Endothelial cell of umbilical vein (primary cell): ENCODE measurements around the gene GUCA1A. TPM values are rescaled to one million over a fixed set of nuclear protein-coding genes. Genes with fewer than 3 reads are reported as not detected.
A peak's percentile ranks its signal among the peaks of the same experiment; 100 is the strongest.

Experiments used
- BruUV-seq: library from RNA; stranded (reverse); fragments of 400-500 nt; replicated peaks from 2 replicates; lab custom pipeline; 2021; lab: Mats Ljungman, UMichigan
- CTCF ChIA-PET: fragments of 300-600, 350-600 bp; sonication (Branson Sonifier 250); formaldehyde crosslinking; loops from one replicate; lab custom pipeline; 2021; ENCODE audit warnings: antibody characterized with exemption, inconsistent platforms; lab: Charles Lee
- POLR2A ChIA-PET: fragments of 300-600, 350-600 bp; sonication (Branson Sonifier 250); formaldehyde crosslinking; loops from one replicate; lab custom pipeline; 2021; ENCODE audit warnings: antibody characterized with exemption, inconsistent platforms; lab: Charles Lee
- DNase-seq: peaks from one replicate; pipeline ENCODE4 v3.0.0-alpha.2; 2011; ENCODE audit warnings: low read depth, low spot score
- FAIRE-seq: peaks from 2 replicates; lab custom pipeline; 2011; peaks lifted over from hg19 to GRCh38; lab: Jason Lieb, UNC
- H2AFZ ChIP-seq: 2 replicates; pipeline ENCODE4 v1.6.0; 2012; ENCODE audit warnings: low read depth, low read length, control low read depth, inconsistent platforms
- H3K27ac ChIP-seq: 2 replicates; pipeline ENCODE4 v1.5.1; 2011; ENCODE audit warnings: low read depth, mild to moderate bottlenecking, control low read depth, low read length, moderate library complexity; ENCODE audit not compliant: insufficient read depth
- H3K27me3 ChIP-seq, 2 experiments: 2 replicates each; pipeline versions ENCODE4 v1.6.0 to v1.6.1; 2011; ENCODE audit warnings: low read length in 2 of 2, mixed read lengths in 1 of 2; ENCODE audit not compliant: control insufficient read depth in 2 of 2, insufficient read depth in 2 of 2
- H3K36me3 ChIP-seq, 2 experiments: 2 replicates in 1 of 2; 3 replicates in 1 of 2; pipeline ENCODE4 v1.5.1; 2011; ENCODE audit warnings: low read length in 2 of 2, mild to moderate bottlenecking in 1 of 2, moderate library complexity in 1 of 2; ENCODE audit not compliant: control insufficient read depth in 2 of 2, insufficient read depth in 2 of 2; ENCODE audit errors: extremely low read depth in 1 of 2
- H3K4me1 ChIP-seq: 3 replicates; pipeline ENCODE4 v1.5.1; 2011; ENCODE audit warnings: mild to moderate bottlenecking, low read length; ENCODE audit not compliant: control insufficient read depth, insufficient read depth; ENCODE audit errors: extremely low read depth
- H3K4me2 ChIP-seq: 2 replicates; pipeline ENCODE4 v1.6.1; 2011; ENCODE audit warnings: low read length, control low read depth, mixed read lengths; ENCODE audit not compliant: insufficient read depth
- H3K4me3 ChIP-seq, 3 experiments: fragments of 200-600 bp in 1 of 3; sonication (generic), shearing (Covaris generic) in 1 of 3; replicated peaks in 1 of 3; 2 replicates each; pipeline ENCODE4 v1.5.1; 2011 to 2016; ENCODE audit warnings: control low read depth in 3 of 3, low read length in 3 of 3, mild to moderate bottlenecking in 2 of 3, inconsistent platforms in 1 of 3, low read depth in 1 of 3, moderate library complexity in 1 of 3; ENCODE audit not compliant: insufficient read depth in 1 of 3
- H3K79me2 ChIP-seq: 2 replicates; pipeline ENCODE4 v1.6.0; 2012; ENCODE audit warnings: low read length, inconsistent platforms; ENCODE audit not compliant: control insufficient read depth, insufficient read depth
- H3K9ac ChIP-seq: replicated peaks from 2 replicates; pipeline ENCODE3; 2011; ENCODE audit warnings: low read length, control low read depth; ENCODE audit not compliant: insufficient read depth; ENCODE audit errors: extremely low read depth
- H3K9me1 ChIP-seq: replicated peaks from 3 replicates; pipeline ENCODE4 v1.6.0; 2011; ENCODE audit warnings: mild to moderate bottlenecking, low read length; ENCODE audit not compliant: control insufficient read depth, insufficient read depth; ENCODE audit errors: extremely low read depth
- H3K9me3 ChIP-seq: replicated peaks from 2 replicates; pipeline ENCODE4 v1.5.1; 2012; ENCODE audit warnings: low read length, inconsistent platforms; ENCODE audit not compliant: control insufficient read depth, insufficient read depth
- H4K20me1 ChIP-seq: replicated peaks from 2 replicates; pipeline ENCODE3; 2011; ENCODE audit warnings: mild to moderate bottlenecking, low read length; ENCODE audit not compliant: control insufficient read depth, insufficient read depth; ENCODE audit errors: extremely low read depth
- GATA2 ChIP-seq: IDR thresholded peaks from 2 replicates; pipeline ENCODE4 v1.7.0; 2011; ENCODE audit warnings: low read depth, mild to moderate bottlenecking, moderate library complexity, mixed read lengths, low read length; ENCODE audit not compliant: insufficient read length, insufficient read depth
- MYC ChIP-seq: IDR thresholded peaks from one replicate; pipeline ENCODE4 v1.6.1; 2011; ENCODE audit warnings: mild to moderate bottlenecking, low read depth, low read length
- POLR2A ChIP-seq: IDR thresholded peaks from 2 replicates; pipeline ENCODE4 v1.6.1; 2012; ENCODE audit warnings: low read depth, mild to moderate bottlenecking, control low read depth, low read length
- POLR2AphosphoS5 ChIP-seq: IDR thresholded peaks from 2 replicates; pipeline ENCODE4 v1.6.1; 2012; ENCODE audit warnings: low read depth, mild to moderate bottlenecking, control low read depth, low read length, moderate library complexity; ENCODE audit not compliant: insufficient read depth
- dilution Hi-C: fragments of 300-500 bp; cut with MboI; formaldehyde crosslinking; loops from one replicate; pipeline ENCODE4 v1.15.0; 2019; ENCODE audit warnings: low sequenced_read_pairs; ENCODE audit not compliant: extremely low pct_ligation_motif_present
- intact Hi-C: fragments of 100-400 bp; cut with micrococcal nuclease; formaldehyde crosslinking; loops from one replicate; pipeline ENCODE4 v1.10.0; 2022
- polyA plus RNA-seq, 4 experiments: library from polyadenylated mRNA; depleted of rRNA in 3 of 4; stranded (reverse) in 3 of 4; unstranded in 1 of 4; fragments of >200 nt; gene quantifications; 2 replicates each; pipeline versions ENCODE4 v1.2.1 to v1.2.3, GENCODE V29; 2011 to 2012; ENCODE audit warnings: missing spikeins in 1 of 4
- total RNA-seq: library from RNA; stranded (reverse); gene quantifications from 2 replicates; pipeline ENCODE4 v1.2.3, GENCODE V29; 2021
- TF ChIP-seq, protein P1 (sequence below): IDR thresholded peaks from 2 replicates; pipeline ENCODE4 v1.6.1; 2011; ENCODE audit not compliant: insufficient read depth, insufficient read length

Gene GUCA1A
- total and polyA plus RNA-seq, 2 donors (not counting 3 experiments of a cell fraction or from before 2014, with no cell fraction given) = 0.04 to 0.22 TPM

DNA sequence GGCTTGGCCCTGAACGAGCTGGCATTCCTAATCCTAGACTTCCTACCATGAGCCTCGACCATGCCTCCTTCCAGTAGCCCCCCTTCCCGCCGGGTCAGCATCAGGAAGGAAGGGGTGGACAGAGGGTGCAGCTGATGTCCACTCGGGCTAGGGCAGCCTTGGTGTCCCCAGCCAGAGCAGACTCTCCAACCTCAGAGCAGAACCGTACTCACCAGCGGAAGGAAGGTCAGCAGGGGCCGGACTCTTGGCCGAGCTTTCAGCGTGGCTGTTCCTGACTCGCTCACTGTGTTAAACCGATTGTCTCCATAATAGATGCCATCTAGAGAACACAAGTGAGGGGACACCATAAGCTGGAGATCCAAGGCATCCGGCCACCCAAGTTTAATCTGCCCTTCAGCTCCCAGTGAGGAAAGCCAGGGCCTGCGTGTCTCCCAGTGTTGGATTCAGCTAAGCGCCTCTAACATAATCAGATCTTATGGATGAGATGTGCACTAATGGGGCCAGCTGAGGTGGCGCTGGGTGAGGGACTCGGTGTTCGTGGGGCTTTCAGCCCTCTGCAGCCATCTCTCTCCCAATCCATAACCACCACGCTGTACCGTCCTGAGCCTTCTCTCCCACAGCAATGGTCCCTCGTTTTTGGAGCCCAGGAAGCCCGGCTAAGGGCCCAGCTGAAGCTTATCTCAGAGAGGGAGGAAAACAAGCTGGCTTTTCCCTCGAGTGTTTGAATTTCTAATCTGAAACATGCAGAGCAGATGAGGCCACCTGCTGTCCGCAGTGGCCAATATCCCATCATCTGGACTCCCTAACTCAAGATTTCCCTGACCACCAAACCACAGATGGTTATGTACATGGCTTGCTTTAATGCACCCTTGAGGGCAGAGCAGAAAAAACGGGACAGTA, 44.5 kb upstream of the GUCA1A start:
- intact Hi-C loops = no loop called here
- peaks cover 15% of the 10 kb centered on the region for H3K4me1 ChIP-seq
- DNase-seq (peak; percentile 53), FAIRE-seq (peak; percentile 95)
- H2AFZ ChIP-seq = peak overlapping the region; percentile 3
- dilution Hi-C loops = no loop called here
- no peak overlapping the region for H3K27ac ChIP-seq
- CTCF ChIA-PET = interaction anchor here (0.7 to 5.4 kb wide), 10 partner anchors 8 to 419 kb away, joined by 3 to 31 read pairs (median 4); no protein-coding TSS in a partner anchor
- H3K79me2 ChIP-seq = no peaks in the 10 kb centered on the region
- no peaks in the 10 kb centered on the region for H3K27me3 ChIP-seq
- no TSS peak for BruUV-seq
- no peak overlapping the region for H3K9ac ChIP-seq
- no peaks in the 10 kb centered on the region for H3K36me3 ChIP-seq
- H3K9me3 ChIP-seq = no peaks in the 10 kb centered on the region
- no peaks in the 10 kb centered on the region for H4K20me1 ChIP-seq
- no peak overlapping the region for H3K4me2 ChIP-seq
- POLR2A ChIA-PET = no interaction called here
- H3K9me1 ChIP-seq = no peaks in the 10 kb centered on the region
- TF ChIP-seq POLR2A = no peak
- TF ChIP-seq POLR2AphosphoS5 = peak; percentile 36
- peak; percentile 22 for TF ChIP-seq GATA2
- H3K4me3 ChIP-seq = no peak overlapping the region

DNA sequence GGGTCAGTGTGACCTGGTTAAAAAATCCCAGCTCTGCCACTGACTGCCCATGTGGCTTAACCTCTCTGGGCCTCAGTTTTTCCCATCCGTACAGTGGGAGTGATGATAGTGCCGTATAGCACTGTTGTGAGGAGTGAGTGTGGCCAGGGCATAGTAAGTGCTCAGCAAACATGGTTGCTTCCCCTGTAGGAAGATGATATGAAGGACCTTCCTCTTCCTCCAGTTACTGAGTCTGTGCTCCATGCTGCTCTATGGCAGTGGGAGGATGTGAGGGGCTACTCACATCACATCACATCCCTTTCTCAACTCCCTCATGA, 43.8 kb upstream of the GUCA1A start:
- intact Hi-C loops = no loop called here
- CTCF ChIA-PET = interaction anchor here (1.0 to 5.4 kb wide), 2 partner anchors 25 to 418 kb away, joined by 3 to 31 read pairs; no protein-coding TSS in a partner anchor
- FAIRE-seq = peak; percentile 12

More for the DNA sequence above, 43.8 kb upstream of the GUCA1A start:
- H2AFZ ChIP-seq = no peak overlapping the region
- H3K4me2 ChIP-seq = no peak overlapping the region
- dilution Hi-C loops = no loop called here
- no peak for DNase-seq
- no peaks in the 10 kb centered on the region for H3K36me3 ChIP-seq
- H4K20me1 ChIP-seq = no peaks in the 10 kb centered on the region
- TF ChIP-seq POLR2AphosphoS5 (no peak), GATA2 (no peak), MYC (no peak)
- TF ChIP-seq, protein P1, sequence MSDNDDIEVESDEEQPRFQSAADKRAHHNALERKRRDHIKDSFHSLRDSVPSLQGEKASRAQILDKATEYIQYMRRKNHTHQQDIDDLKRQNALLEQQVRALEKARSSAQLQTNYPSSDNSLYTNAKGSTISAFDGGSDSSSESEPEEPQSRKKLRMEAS = no peak
- H3K4me1 ChIP-seq = peaks cover 15% of the 10 kb centered on the region
- no peaks in the 10 kb centered on the region for H3K79me2 ChIP-seq
- no peaks in the 10 kb centered on the region for H3K9me3 ChIP-seq
- no peak overlapping the region for H3K9ac ChIP-seq
- H3K9me1 ChIP-seq = no peaks in the 10 kb centered on the region
- H3K27me3 ChIP-seq = no peaks in the 10 kb centered on the region
- no peak overlapping the region for H3K4me3 ChIP-seq
- H3K27ac ChIP-seq = no peak overlapping the region
- POLR2A ChIA-PET = no interaction called here
- BruUV-seq = no TSS peak
